Stimulated activated naive CD8-positive, alpha-beta T cell treated with anti-CD3 and anti-CD28 coated beads, Interleukin-15, Interleukin-2, amounts not matched to agents 100 ng/mL and 50 ng/mL, for 24 hours (primary cell): ENCODE results near the gene P2RY6.
"Not testable (repeated sequence)": the region's sequence is repeated elsewhere in the genome, so short reads cannot be mapped to it uniquely, and the experiment has no call there.

ENCODE experiments used
- H3K27ac Mint-ChIP-seq: one replicate; pipeline ENCODE4 v1.8.0; 2021; ENCODE audit warnings: mild to moderate bottlenecking, mixed read lengths
- H3K27me3 Mint-ChIP-seq: one replicate; pipeline ENCODE4 v1.8.0; 2021; ENCODE audit warnings: mixed read lengths
- H3K36me3 Mint-ChIP-seq: one replicate; pipeline ENCODE4 v1.8.0; 2021; ENCODE audit warnings: low read depth, mixed read lengths
- H3K4me1 Mint-ChIP-seq: one replicate; pipeline ENCODE4 v1.8.0; 2021; ENCODE audit warnings: low read depth, mixed read lengths
- H3K4me3 Mint-ChIP-seq: one replicate; pipeline ENCODE4 v1.8.0; 2021; ENCODE audit warnings: mild to moderate bottlenecking, mixed read lengths
- H3K9me3 Mint-ChIP-seq: one replicate; pipeline ENCODE4 v1.8.0; 2021; ENCODE audit warnings: mixed read lengths

P2RY6 gene

DNA sequence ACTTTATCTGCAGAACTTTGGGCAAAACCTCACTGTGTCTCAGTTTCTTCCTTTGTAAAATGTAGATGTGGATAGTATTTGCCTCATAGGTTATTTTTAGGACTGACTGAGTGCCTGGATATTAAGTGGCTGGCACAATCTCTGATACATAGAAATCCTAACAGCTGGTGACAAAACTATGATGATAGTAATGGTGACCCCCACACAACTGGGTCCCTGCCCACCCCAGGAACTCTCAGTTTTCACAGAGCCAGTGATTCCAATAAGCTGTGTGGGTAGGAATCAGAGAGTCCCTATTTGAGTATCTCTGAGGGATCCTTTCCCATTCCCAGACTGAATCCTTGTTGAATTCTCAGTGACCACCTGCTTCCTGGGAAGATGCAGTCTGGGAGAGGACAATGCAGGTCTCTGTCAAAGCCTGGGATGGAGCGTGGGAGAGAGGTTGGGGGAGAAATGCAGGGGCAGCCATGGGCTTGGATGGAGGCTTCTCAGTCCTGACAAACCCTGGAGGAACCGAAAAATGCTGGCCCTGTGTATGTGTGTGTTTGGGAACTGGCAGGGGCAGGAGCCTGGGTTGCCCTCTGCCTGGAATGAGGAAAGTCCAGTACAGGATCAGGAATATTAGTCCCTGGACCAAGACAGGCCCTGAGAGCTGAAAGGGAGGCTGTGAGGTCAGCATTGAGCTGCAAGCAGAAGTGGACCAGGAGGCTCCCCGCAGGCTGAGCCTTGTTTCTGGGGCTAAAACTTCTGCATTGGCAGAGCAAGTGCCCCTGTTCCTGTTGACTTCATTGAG lies 6.1 kb upstream of the P2RY6 start:
- Mint-ChIP-seq H3K4me1 (no peaks in the 10 kb centered on the region), H3K4me3 (no peak overlapping the region), H3K36me3 (no peaks in the 10 kb centered on the region), H3K27ac (no peak overlapping the region), H3K9me3 (no peaks in the 10 kb centered on the region), H3K27me3 (peaks cover 37% of the 10 kb centered on the region)

DNA sequence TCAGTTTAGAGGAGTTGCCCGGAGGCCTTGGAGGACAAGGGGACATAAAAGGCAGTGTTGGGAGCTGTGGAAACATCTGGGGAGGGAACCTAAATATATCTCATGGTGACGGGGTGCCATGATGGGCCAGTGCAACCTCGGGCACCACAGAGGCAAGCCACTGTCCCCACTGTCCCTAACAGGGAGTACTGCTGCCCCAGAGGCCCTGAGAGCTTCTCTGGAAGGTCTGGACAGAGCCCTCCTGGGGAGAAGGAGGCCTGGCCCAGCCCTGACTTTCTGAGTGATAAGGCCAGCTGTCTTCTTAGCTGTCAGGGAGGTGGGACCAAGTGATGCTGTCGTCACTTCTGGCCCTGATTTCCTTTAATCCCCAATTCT lies 5.5 kb upstream of the P2RY6 start:
- Mint-ChIP-seq H3K27me3 (peaks cover 37% of the 10 kb centered on the region), H3K36me3 (no peaks in the 10 kb centered on the region), H3K4me3 (no peak overlapping the region), H3K27ac (no peak overlapping the region), H3K9me3 (no peaks in the 10 kb centered on the region), H3K4me1 (no peaks in the 10 kb centered on the region)

DNA sequence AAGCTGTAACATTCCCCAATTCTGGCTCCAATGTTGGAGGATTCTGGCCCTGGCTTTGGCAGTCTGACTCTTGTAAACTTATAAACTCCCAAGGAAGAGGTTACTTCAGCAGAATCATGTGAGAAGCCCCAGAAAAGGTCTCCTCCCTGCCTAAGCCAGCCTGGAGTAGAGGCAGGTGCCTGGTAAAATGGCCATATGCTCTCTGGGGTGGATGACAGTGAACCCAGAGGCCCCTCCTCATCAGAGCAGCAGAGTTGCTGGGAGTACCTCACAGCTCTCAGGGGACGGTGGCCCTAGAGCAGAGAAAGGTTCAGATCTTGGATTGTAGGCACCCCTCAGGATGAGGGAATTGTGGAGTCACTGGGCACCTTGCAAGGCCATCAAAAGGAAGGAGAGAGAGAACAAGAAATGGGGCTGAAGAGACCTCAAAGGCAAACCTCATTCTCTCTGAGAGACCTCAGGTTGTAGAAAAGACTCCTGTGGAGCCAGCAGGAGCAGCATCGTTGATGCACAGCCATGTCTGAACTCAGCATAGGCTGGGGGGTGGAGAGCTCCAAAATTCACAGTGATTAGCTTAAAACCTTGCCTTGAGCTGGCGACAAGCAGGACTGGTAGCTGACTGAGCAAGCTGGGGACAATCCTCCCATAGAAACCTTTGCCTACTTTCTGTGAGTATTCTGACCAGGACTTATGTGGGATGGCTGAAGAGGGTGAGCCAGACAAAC lies 4.9 kb upstream of the P2RY6 start:
- no peak overlapping the region for H3K27ac Mint-ChIP-seq

GRCh38 chr11:73267906-73268540 lies 4.1 kb upstream of the P2RY6 start:
- peaks cover 29% of the 10 kb centered on the region for H3K27me3 Mint-ChIP-seq
- no peaks in the 10 kb centered on the region for H3K36me3 Mint-ChIP-seq
- H3K4me3 Mint-ChIP-seq = no peak overlapping the region
- H3K4me1 Mint-ChIP-seq = no peaks in the 10 kb centered on the region
- H3K27ac Mint-ChIP-seq = no peak overlapping the region
- H3K9me3 Mint-ChIP-seq = no peaks in the 10 kb centered on the region

More for the DNA sequence above, 4.9 kb upstream of the P2RY6 start:
- Mint-ChIP-seq H3K9me3 (no peaks in the 10 kb centered on the region), H3K4me1 (no peaks in the 10 kb centered on the region), H3K27me3 (peaks cover 34% of the 10 kb centered on the region), H3K4me3 (no peak overlapping the region), H3K36me3 (no peaks in the 10 kb centered on the region)

- H3K27me3 Mint-ChIP-seq = peaks cover 22% of the 10 kb centered on the region
- no peaks in the 10 kb centered on the region for H3K4me1 Mint-ChIP-seq
- H3K4me3 Mint-ChIP-seq = no peak overlapping the region
- no peaks in the 10 kb centered on the region for H3K9me3 Mint-ChIP-seq
- no peaks in the 10 kb centered on the region for H3K36me3 Mint-ChIP-seq
- no peak overlapping the region for H3K27ac Mint-ChIP-seq
Measured at GRCh38 chr11:73268671-73269271, 3.4 kb upstream of the P2RY6 start.

GRCh38 chr11:73269459-73270015 lies 2.6 kb upstream of the P2RY6 start:
- no peak overlapping the region for H3K27ac Mint-ChIP-seq
- no peak overlapping the region for H3K4me3 Mint-ChIP-seq
- peaks cover 21% of the 10 kb centered on the region for H3K27me3 Mint-ChIP-seq
- H3K36me3 Mint-ChIP-seq = no peaks in the 10 kb centered on the region
- H3K9me3 Mint-ChIP-seq = no peaks in the 10 kb centered on the region
- H3K4me1 Mint-ChIP-seq = no peaks in the 10 kb centered on the region

DNA sequence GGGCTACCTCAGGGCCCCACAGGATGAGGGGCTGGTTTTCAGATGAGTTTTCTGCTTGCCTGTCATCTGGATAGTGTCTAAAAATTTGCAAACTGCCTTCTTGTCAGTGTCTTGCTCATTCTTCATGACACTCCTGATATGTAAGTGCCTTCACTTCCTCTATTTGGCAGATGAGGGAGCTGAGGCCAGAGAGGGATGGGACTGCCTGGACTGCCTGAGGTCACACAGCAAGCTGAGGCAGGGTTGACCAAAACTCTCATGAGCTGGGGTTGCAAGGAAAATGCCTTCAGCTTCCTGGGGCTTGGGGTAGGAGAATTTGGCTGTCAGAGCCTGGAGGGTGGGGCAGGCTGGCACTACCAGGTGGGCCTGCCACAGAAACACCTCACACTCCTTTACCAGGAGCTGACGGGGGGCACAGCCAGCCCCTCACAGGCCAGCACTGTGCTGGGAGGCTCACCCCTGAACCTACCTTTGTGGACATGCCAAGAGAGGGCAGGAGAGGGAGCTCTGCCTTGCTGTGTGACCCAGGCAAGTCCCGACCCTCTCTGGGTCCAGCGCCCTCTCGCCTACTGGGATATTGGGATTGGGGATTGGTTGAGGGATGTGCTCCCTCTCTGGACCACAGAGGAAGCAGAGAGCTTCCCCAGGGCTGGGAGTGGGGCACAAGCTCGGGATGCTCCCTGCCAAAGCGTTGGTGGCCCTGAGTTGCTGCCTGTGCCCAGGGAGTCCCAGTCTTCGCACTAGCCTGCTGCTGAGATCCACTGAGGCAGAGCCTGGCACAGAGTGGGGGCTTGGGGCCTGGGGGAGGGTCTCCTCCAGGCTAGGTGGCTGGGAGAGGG lies 1.9 kb upstream of the P2RY6 start:
- Mint-ChIP-seq H3K9me3 (no peaks in the 10 kb centered on the region), H3K36me3 (no peaks in the 10 kb centered on the region), H3K4me1 (no peaks in the 10 kb centered on the region), H3K27ac (no peak overlapping the region), H3K27me3 (peaks cover 14% of the 10 kb centered on the region), H3K4me3 (no peak overlapping the region)

DNA sequence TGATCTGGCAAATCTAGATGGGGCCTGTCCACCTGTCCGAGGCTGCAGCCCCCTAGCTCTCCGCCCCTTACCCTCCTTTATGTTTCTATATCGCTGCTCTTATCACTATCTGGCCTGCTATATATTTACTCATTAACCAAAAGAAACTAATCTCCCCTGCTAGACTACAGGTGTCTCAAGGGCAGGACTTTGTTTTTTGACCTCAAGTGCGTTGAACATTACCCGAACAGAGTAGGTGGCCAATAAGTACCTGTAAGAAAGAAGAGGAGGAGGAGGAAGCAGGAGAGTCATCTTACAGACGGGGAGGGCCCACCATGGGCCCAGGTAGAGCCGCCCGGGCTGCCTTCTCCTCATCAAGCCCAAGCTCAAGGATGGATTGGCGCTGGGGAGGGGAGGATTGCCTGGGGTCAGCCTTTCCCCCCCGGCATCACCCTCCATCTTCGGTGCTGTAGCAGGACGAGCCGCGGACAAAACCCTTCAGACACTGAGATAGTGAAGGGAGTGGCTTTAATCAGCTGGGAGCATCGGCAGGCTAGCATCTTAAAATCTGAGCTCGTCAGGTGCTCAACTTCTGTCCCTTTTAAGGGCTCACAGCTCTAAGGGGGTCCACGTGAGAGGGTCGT lies 1.2 kb upstream of the P2RY6 start:
- Mint-ChIP-seq H3K9me3 (no peaks in the 10 kb centered on the region), H3K4me1 (no peaks in the 10 kb centered on the region), H3K27me3 (peaks cover 8% of the 10 kb centered on the region), H3K4me3 (no peak overlapping the region), H3K36me3 (no peaks in the 10 kb centered on the region), H3K27ac (no peak overlapping the region)

DNA sequence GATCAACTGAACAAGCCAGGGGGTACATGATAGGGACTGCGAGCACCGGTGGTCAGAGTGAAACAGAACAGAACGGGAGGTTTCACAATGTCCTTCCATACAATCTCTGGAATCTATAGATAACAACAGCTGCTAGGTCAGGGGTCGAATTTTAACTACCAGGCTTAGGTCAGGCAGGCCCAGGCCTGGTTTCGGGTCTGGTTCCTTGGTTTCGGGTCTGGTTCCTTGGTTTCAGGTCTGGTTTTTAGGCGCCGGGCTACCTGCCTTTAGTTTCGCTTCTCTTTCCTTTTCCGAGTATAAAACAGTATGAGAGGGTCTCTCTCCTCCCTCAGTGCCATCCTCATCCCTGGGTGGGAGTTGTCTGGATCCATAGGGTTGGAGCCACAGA lies 666 bp upstream of the P2RY6 start:
- H3K27ac Mint-ChIP-seq, H3K4me1 Mint-ChIP-seq, H3K36me3 Mint-ChIP-seq, H3K27me3 Mint-ChIP-seq, H3K4me3 Mint-ChIP-seq, H3K9me3 Mint-ChIP-seq: not testable (repeated sequence)

DNA sequence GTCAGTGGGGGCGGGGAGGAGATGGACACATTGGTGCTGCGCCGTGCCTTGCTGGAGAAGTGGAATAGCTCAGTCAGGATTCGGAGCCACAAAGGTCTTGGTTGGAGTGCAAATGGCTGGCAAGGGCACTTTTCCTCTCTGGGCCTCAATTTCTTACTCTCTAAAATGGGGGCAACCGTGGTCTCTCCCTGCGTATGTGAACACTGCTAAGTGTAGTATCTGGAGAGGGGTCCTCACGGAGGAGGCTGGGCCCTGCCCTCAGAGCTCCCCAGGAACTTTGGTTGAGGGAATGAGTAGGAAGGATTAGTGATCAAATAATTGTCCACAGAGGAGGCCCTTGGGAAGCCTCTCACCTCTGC lies 521 bp downstream of the P2RY6 start:
- no peaks in the 10 kb centered on the region for H3K36me3 Mint-ChIP-seq
- H3K27ac Mint-ChIP-seq = no peak overlapping the region
- H3K27me3 Mint-ChIP-seq = no peaks in the 10 kb centered on the region
- H3K4me1 Mint-ChIP-seq = no peaks in the 10 kb centered on the region
- H3K9me3 Mint-ChIP-seq = no peaks in the 10 kb centered on the region
- H3K4me3 Mint-ChIP-seq = no peak overlapping the region

GRCh38 chr11:73273222-73273895 lies 1.2 kb downstream of the P2RY6 start:
- H3K4me3 Mint-ChIP-seq = no peak overlapping the region
- H3K27me3 Mint-ChIP-seq = no peaks in the 10 kb centered on the region
- no peak overlapping the region for H3K27ac Mint-ChIP-seq
- no peaks in the 10 kb centered on the region for H3K4me1 Mint-ChIP-seq
- H3K36me3 Mint-ChIP-seq = no peaks in the 10 kb centered on the region
- H3K9me3 Mint-ChIP-seq = no peaks in the 10 kb centered on the region

DNA sequence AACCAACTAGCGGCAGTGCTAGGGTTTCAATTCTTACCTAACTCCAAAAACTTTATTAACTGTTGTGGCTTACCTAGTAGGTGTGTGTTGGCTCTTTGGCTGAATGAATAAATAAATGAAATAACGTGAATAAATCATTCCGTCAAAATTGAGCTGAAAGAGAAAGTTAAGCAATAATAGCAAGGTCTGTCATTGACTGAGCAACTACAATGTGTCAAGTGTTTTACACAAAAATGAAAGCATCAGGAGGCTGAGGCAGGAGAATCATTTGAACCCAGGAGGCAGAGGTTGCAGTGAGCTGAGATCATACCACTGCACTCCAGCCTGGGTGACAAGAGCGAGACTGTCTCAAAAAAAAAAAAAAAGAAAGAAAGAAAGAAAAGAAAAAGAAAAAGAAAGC lies 2.1 kb downstream of the P2RY6 start:
- H3K4me3 Mint-ChIP-seq, H3K27me3 Mint-ChIP-seq, H3K27ac Mint-ChIP-seq, H3K4me1 Mint-ChIP-seq, H3K9me3 Mint-ChIP-seq, H3K36me3 Mint-ChIP-seq: not testable (repeated sequence)

DNA sequence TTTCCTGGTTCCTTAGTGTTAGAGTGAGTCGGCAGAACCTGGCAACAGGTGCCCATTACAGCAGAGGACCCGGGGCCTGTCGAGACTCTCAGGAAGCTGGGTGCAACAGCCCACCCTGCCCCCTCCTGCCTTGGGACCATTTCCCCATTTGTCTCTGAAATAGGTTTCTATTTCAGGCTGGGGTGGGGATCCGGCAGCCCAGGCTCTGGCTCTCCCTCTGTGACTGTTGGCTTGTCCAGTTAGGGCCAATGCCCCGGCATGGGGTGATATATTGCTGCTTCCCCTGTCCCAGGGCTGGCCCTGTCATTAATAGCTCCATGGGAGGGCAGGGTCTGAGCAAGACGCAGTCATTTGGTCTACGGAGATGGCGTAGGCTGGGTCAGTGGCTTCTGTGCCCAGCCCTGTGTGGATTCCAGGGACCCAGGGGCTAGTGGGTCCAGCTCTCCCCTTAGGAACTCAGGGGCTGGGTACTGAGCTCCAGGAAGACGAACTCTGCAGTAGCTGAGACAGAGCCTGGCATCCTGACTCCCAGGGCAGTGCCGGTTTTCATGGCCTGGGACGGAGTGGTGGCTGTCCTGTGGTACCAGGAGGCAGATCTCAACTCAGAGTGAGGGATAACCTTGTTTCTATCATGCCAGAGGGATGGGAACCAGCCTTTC lies 2.7 kb downstream of the P2RY6 start:
- H3K9me3 Mint-ChIP-seq = no peaks in the 10 kb centered on the region
- H3K27ac Mint-ChIP-seq = no peak overlapping the region
- H3K36me3 Mint-ChIP-seq = no peaks in the 10 kb centered on the region
- H3K27me3 Mint-ChIP-seq = no peaks in the 10 kb centered on the region
- H3K4me1 Mint-ChIP-seq = no peaks in the 10 kb centered on the region
- H3K4me3 Mint-ChIP-seq = no peak overlapping the region
